A549 treated with AZD2906 at 1 μM for 4 hours (cell line): ENCODE results near the gene PRSS8. TPM values are rescaled to one million over a fixed set of nuclear protein-coding genes. Genes with fewer than 3 reads are reported as not detected.

Experiments
- total RNA-seq: library from RNA; stranded (reverse); fragments of 200-300 nt; extraction: Qiagen RNA extraction; gene quantifications from 5 replicates; pipeline ENCODE4 v1.2.3, GENCODE V29; 2022

PRSS8 gene
- 1.2 to 1.8 TPM (median 1.4 TPM) in 5 replicates for total RNA-seq

GRCh38 chr16:31135535-31136286 lies at the start of gene PRSS8:
PRSS8 (minus strand) TSS chr16:31135727; CDS start chr16:31135498, 229 bp downstream.

DNA sequence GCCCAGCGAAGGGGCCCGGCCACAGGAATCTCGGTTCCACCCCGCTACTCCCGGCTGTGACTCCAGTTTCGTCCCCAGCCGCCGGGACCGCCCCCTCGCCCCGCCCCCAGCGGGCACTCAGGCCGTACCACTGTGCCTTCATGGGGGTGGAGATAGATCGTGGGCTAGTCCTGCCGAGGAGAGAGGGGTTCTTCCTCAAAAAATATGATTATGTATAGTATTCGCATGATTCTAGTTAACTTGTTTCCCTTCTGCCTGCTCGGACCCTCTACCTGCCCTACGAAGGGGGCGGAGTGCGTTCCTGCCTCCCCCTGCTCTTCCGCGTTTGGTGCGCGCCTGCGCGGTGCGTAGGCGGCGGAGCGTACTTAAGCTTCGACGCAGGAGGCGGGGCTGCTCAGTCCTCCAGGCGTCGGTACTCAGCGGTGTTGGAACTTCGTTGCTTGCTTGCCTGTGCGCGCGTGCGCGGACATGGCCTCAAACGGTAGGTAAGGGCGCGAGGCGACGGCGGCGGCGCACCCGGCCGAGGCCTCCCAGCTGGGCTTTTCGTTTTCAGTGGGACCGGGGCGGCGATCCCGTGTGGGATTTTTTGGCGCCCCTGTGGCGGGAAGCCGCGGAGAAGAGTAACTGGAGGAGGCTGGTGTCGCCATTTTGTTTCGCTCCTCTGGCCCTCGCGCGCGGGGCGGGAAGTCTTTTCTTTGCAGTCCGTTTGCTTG lies 44.4 kb upstream of the PRSS8 start, which contains the start of gene FUS:
Gene FUS (plus strand): TSS at position 393 of the 713 bp plus-strand sequence. CDS start 76 bp downstream, at position 469.

DNA sequence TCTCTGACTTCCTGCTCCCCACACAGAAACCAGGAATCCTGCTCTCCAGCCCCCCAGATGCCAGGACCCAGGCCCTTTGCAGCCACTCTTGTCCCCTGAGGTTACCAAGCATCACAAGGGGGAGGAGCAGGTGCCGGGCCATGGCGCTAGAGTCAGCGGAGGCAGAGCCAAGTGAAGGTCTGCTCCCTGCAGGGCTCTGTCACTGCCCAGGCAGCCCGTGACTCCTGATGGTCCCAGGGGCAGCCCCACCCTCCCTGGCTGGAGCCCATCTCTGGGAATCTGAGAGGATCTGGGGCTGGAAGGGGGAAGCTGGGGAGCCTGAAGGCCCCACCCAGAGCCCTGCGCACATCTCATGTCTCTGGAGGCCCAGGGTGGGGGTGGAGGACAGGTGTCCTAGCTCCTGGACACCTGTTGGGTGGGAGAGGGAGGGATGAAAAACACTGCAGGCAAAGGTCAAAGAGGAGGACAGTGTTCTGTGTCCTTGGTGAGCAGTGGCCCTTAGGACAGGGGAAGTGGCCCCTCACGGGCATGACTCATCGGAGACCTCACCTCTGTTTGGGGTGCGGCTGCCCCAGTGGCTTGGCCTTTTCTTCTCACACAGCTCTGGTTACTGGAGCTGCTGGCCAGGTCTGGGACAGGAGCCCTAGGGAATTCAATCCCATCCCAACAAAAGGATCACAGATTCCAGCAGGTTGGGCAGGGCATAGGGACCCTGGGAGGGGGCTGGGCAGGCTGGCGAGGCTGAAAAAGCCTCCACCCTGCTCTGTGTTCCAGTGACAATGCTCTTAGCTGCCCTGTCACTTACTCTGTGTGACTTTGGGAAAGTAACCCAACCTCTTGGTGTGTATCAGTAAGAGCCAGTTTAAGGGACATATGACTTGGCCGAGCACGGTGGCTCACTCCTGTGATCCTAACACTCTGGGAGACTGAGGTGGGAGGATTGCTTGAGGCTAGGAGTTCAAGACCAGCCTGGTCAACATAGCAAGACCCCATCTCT lies 14.7 kb upstream of the PRSS8 start, which contains the start of gene PRSS36:
Gene PRSS36 (minus strand): TSS at position 173 of the 997 bp plus-strand sequence. CDS start 31 bp downstream, at position 142.

GRCh38 chr16:31117384-31118222 lies 17.9 kb downstream of the PRSS8 start, which contains the start of gene KAT8:
KAT8 (plus strand) TSS chr16:31117664; CDS start chr16:31117682, 18 bp downstream.

GRCh38 chr16:31108035-31108793 lies 27.3 kb downstream of the PRSS8 start, which contains the start of gene BCKDK:
BCKDK (plus strand) TSS chr16:31108386; CDS start chr16:31109224, 838 bp downstream.

DNA sequence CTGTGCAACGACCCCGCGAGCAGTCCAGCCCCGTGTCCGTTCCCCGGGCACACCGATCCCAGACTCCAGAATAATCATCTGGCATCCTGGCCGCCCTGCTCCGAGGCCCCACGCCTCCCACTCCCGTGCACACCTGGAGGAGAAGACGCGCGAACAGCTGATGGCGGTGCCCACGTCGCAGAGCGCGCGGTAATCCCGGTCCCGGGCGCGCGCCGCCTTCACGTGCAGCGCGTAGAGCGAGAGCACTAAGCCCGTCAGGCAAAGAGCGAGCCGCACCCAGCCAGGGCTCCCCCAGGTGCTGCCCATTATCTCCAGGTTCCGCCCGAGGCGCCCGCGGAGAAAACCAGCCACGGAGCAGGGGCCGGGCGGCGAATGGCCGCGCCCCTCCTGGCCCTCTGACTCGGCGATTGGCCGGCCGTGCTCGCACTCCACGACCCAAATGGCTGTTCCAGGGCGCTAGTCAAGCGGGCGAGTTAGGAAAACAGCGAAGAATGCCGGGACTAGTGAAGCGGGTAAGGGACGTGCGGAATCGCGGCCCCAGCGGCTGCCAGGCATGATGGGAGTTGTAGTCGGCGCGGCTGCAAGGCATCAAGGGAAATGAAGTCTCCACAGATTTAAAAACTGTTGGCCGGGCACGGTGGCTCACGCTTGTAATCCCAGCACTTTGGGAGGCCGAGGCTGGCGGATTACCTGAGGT lies 41.0 kb downstream of the PRSS8 start, which contains the start of gene VKORC1:
Gene VKORC1 (minus strand): TSS at position 374 of the 697 bp plus-strand sequence. CDS start 68 bp downstream, at position 306.

DNA sequence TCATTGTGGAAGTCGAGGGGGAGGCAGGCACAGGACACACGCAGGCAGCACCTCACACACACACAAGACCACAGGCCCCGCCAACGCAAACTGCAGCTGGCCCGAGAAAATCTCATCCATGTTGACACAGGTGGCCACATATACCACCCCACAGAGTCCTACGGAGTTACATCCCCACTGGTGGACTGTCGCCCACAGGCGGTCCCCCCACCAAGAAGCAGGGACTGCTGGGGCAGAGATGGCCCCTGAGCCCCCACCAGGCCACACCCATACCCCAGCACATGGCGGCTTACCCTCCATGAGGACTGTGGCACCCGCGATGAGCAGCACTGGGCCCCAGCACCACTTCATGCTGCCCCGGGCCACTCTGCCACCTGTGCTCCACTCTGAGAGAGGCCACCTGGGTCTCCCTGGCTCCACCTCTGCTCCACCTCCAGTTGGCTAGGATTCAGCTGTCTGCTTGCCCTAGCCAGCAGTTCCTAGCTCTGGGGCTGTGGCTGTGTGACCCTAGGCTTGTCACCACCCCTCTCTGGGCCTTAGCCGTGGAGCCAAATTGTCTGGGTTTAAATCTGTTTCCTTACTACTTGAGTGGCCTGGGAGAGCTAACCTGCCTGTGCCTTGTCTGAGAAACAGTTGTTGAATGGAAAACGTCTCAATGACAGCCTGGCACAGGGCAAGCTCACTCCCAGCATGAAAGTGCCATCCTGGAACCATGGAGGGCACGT lies 46.9 kb downstream of the PRSS8 start, which contains the start of gene PRSS53:
Gene PRSS53 (minus strand): TSS at position 485 of the 725 bp plus-strand sequence. CDS start 134 bp downstream, at position 351.

Other genes with a start within 250 kb of the PRSS8 start
- 26.3 to 45.4 TPM (median 43.8 TPM) in 5 replicates for gene BCL7C, start 241.7 kb downstream of the PRSS8 start, total RNA-seq
- gene CTF1, start 239.1 kb downstream of the PRSS8 start, total RNA-seq: 0.16 to 0.29 TPM (median 0.17 TPM) in 5 replicates
- 12.0 to 20.0 TPM (median 16.8 TPM) in 5 replicates for gene FBXL19, start 212.2 kb downstream of the PRSS8 start, total RNA-seq
- gene ORAI3, start 186.7 kb downstream of the PRSS8 start, total RNA-seq: 10.3 to 14.7 TPM (median 12.3 TPM) in 5 replicates
- gene SETD1A, start 178.0 kb downstream of the PRSS8 start, total RNA-seq: 18.3 to 20.3 TPM (median 18.6 TPM) in 5 replicates
- gene HSD3B7, start 150.5 kb downstream of the PRSS8 start, total RNA-seq: 13.5 to 17.0 TPM (median 14.5 TPM) in 5 replicates
- gene STX1B, start 125.1 kb downstream of the PRSS8 start, total RNA-seq: 1.4 to 1.7 TPM (median 1.6 TPM) in 5 replicates
- gene STX4, start 102.2 kb downstream of the PRSS8 start, total RNA-seq: 49.2 to 67.7 TPM (median 62.8 TPM) in 5 replicates
- gene ZNF668, start 61.5 kb downstream of the PRSS8 start, total RNA-seq: 13.2 to 20.9 TPM (median 15.8 TPM) in 5 replicates
- 9.3 to 10.8 TPM (median 9.9 TPM) in 5 replicates for gene ZNF646, start 61.3 kb downstream of the PRSS8 start, total RNA-seq
- gene PRSS53, start 46.8 kb downstream of the PRSS8 start, total RNA-seq: 1.1 to 2.1 TPM (median 1.4 TPM) in 5 replicates
- gene VKORC1, start 40.9 kb downstream of the PRSS8 start, total RNA-seq: 99.8 to 149 TPM (median 147 TPM) in 5 replicates
- gene BCKDK, start 27.3 kb downstream of the PRSS8 start, total RNA-seq: 42.8 to 59.1 TPM (median 54.4 TPM) in 5 replicates
- gene KAT8, start 18.1 kb downstream of the PRSS8 start, total RNA-seq: 44.4 to 51.1 TPM (median 49.2 TPM) in 5 replicates
- gene PRSS36, start 14.3 kb upstream of the PRSS8 start, total RNA-seq: 0.84 to 2.1 TPM (median 1.3 TPM) in 5 replicates
- gene FUS, start 44.4 kb upstream of the PRSS8 start, total RNA-seq: 494 to 572 TPM (median 537 TPM) in 5 replicates
- 26.9 to 41.9 TPM (median 35.6 TPM) in 5 replicates for gene PYCARD, start 67.0 kb upstream of the PRSS8 start, total RNA-seq
- gene TRIM72, start 78.4 kb upstream of the PRSS8 start, total RNA-seq: 0.01 to 0.06 TPM (median 0.02 TPM) in 5 replicates
- gene PYDC1, start 81.4 kb upstream of the PRSS8 start, total RNA-seq: not detected in 5 replicates
- gene ITGAM, start 124.2 kb upstream of the PRSS8 start, total RNA-seq: 1.1 to 1.6 TPM (median 1.3 TPM) in 5 replicates
- 0.86 to 1.4 TPM (median 1.1 TPM) in 5 replicates for gene ITGAX, start 219.4 kb upstream of the PRSS8 start, total RNA-seq